Right atrium auricular region (tissue), 2 donors: Measurements from ENCODE around the gene B3GAT3. TPM values are rescaled to one million over a fixed set of nuclear protein-coding genes. Genes with fewer than 3 reads are reported as not detected.

Experiments
- DNase-seq: peaks from one replicate; pipeline ENCODE4 v3.0.0-alpha.2; 2019; ENCODE audit warnings: low spot score
- H3K27ac ChIP-seq, 2 donors: fragments of 200-600 bp; sonication (generic); 1 replicate in 1 of 2; 2 replicates in 1 of 2; pipeline ENCODE4 v1.5.1; 2016 to 2019
- H3K27me3 ChIP-seq, 2 donors: fragments of 200-600 bp; sonication (generic); one replicate each; pipeline versions ENCODE4 v1.5.1 to v1.6.0; 2017 to 2019
- H3K36me3 ChIP-seq: fragments of 200-600 bp; sonication (generic); one replicate; pipeline ENCODE4 v1.5.1; 2016
- H3K4me1 ChIP-seq, 2 donors: fragments of 200-600 bp; sonication (generic); one replicate each; pipeline versions ENCODE4 v1.5.1 to v1.6.0; 2017 to 2019
- H3K4me3 ChIP-seq, 2 donors: fragments of 200-600 bp; sonication (generic); 1 replicate in 1 of 2; 2 replicates in 1 of 2; pipeline ENCODE4 v1.5.1; 2017 to 2019; ENCODE audit warnings: mild to moderate bottlenecking in 1 of 2, moderate library complexity in 1 of 2
- H3K9me3 ChIP-seq, 2 donors: fragments of 200-600 bp; sonication (generic); one replicate each; pipeline ENCODE4 v1.5.1; 2019
- CTCF ChIP-seq, 2 donors: fragments of 200-600 bp; sonication (generic); IDR thresholded peaks; one replicate each; pipeline ENCODE4 v1.5.1; 2019; ENCODE audit warnings: antibody characterized with exemption in 2 of 2
- total RNA-seq, 2 donors: library from RNA; depleted of rRNA; stranded (reverse); fragments of >200 nt; gene quantifications; one replicate each; pipeline ENCODE4 v1.1.0, GENCODE V29; 2016

Gene B3GAT3
- total RNA-seq, 2 donors from 2014 or later, result 12.7 to 14.0 TPM

GRCh38 chr11:62600367-62601121, 21.2 kb downstream of the B3GAT3 start:
- Histone ChIP-seq H3K36me3 (peaks cover 38% of the 10 kb centered on the region), H3K27me3 (no peaks in the 10 kb centered on the region), H3K27ac (peak overlapping the region; percentile 95 to 96), H3K4me3 (peak overlapping the region; percentile 93 to 98), H3K9me3 (no peaks in the 10 kb centered on the region), H3K4me1 (peaks cover 0 to 44% of the 10 kb centered on the region in 2 donors)
- no peak for TF ChIP-seq CTCF (IDR thresholded peaks at IDR 0.05)
- DNase-seq, result no peak

GRCh38 chr11:62599901-62600300, 21.9 kb downstream of the B3GAT3 start:
- DNase-seq, result no peak
- Histone ChIP-seq H3K4me3 (peak overlapping the region; percentile 93 to 98), H3K36me3 (peaks cover 39% of the 10 kb centered on the region), H3K9me3 (no peaks in the 10 kb centered on the region), H3K27me3 (no peaks in the 10 kb centered on the region), H3K27ac (peak overlapping the region; percentile 51 to 95), H3K4me1 (peaks cover 0 to 44% of the 10 kb centered on the region in 2 donors)
- no peak for TF ChIP-seq CTCF (IDR thresholded peaks at IDR 0.05)

GRCh38 chr11:62599069-62599696, 22.6 kb downstream of the B3GAT3 start:
- no peak for TF ChIP-seq CTCF (IDR thresholded peaks at IDR 0.05)
- Histone ChIP-seq H3K36me3 (peaks cover 47% of the 10 kb centered on the region), H3K27me3 (no peaks in the 10 kb centered on the region), H3K4me1 (peaks cover 0 to 44% of the 10 kb centered on the region in 2 donors), H3K9me3 (no peaks in the 10 kb centered on the region), H3K27ac (peak overlapping the region; percentile 51 to 95), H3K4me3 (peak overlapping the region in 1 of 2 donors; percentile 93)
- peak; percentile 97 for DNase-seq

GRCh38 chr11:62595124-62595523, 26.7 kb downstream of the B3GAT3 start:
- no peak for TF ChIP-seq CTCF (IDR thresholded peaks at IDR 0.05)
- DNase-seq, result no peak
- no peaks in the 10 kb centered on the region for H3K9me3 ChIP-seq
- H3K4me1 ChIP-seq, result peaks cover 0 to 40% of the 10 kb centered on the region in 2 donors
- peaks cover 54% of the 10 kb centered on the region for H3K36me3 ChIP-seq
- no peak overlapping the region for H3K4me3 ChIP-seq
- no peak overlapping the region for H3K27ac ChIP-seq
- no peaks in the 10 kb centered on the region for H3K27me3 ChIP-seq

- H3K4me3 ChIP-seq, result no peak overlapping the region
- peak in 1 of 2 donors; percentile 66 for TF ChIP-seq CTCF (IDR thresholded peaks at IDR 0.05)
- H3K36me3 ChIP-seq, result peaks cover 55% of the 10 kb centered on the region
- H3K4me1 ChIP-seq, result peaks cover 0 to 28% of the 10 kb centered on the region in 2 donors
- no peaks in the 10 kb centered on the region for H3K9me3 ChIP-seq
- DNase-seq, result peak; percentile 89
- H3K27ac ChIP-seq, result no peak overlapping the region
- H3K27me3 ChIP-seq, result no peaks in the 10 kb centered on the region
Measured at GRCh38 chr11:62593434-62594044, 28.2 kb downstream of the B3GAT3 start.
